ENCODE data around the gene RHOV.

The RHOV gene

DNA sequence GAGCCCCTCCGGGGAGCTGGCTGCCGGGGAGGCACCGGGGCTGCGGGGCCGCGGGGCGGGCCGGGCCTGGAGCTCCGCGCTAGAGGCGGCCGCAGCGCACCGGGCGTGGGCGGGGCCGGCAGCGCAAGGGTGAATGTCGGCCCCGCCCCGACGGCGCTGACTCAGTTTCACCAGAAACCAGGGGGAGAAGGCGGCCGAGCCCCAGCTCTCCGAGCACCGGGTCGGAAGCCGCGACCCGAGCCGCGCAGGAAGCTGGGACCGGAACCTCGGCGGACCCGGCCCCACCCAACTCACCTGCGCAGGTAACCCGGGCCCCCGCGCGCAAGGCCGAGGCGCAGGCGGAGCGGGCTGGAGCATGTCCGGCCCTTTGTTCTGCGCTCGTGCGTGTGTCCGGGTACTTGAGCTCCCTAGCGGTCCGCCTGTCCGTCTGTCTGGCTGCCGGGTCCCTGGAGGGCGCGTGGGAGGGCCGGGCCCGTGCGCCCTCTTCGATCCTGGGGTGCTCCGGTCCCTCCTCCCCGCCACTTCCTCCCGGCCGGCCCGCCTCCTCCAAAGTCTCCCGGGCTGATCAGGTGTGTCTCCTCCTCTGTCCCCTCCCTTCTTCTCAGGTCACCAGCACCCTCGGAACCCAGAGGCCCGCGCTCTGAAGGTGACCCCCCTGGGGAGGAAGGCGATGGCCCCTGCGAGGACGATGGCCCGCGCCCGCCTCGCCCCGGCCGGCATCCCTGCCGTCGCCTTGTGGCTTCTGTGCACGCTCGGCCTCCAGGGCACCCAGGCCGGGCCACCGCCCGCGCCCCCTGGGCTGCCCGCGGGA lies 29.9 kb downstream of the RHOV start, which contains the start of gene SPINT1:
Gene SPINT1, plus strand, starts transcription at position 164 of the 811 bp plus-strand sequence. Its CDS starts 507 bp downstream, at position 671.
- DNase-seq: no peak

DNA sequence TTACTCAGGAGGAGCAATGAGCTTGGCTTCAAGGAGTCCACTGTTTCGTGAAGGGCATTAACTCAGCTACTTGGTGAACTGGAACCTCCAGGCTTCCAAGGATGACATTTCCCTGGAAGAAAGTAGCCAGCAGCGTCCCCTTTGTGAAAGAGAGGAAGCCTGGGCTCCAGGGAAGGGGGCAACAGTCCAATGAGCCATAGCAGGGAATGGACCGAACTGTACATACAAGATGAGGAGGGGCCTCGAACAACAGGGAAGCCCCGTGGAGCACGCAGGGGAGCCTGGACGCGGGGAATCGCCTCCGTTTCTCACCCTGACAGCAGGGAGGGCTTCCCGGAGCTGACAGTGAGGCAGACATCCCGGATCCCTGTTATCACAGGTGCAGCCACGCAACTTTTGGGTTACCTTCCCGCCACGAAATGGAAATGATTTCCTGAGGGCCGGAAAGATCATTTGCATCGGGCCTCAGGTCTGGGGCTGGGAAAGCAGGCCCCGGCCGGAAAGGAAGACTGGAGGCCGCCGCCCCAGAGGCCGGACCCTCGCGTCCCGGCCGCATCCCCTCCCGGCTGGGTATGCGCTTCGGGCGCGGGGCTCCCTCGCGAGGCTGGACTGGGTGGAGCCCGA lies 30.7 kb downstream of the RHOV start:
- no peak for DNase-seq

DNA sequence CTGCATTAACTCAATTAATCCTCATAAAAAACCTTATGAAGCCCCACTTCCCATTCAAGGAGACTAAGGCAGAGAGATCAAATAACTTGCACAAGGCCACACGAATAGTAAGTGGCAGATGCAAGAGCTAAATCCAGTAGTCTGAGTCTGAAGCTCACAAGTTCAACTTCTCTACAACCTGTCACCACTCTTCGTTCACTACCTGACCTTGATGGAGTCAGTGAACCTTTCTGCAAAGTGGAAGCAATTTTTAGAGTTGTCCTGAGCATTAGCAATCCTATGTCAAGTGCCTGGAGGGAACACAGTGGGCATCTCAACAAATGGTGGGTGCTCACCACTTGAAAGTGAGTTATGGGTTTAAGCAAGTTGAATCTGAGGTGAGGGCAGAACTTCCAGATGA lies 32.3 kb downstream of the RHOV start:
- no peak for DNase-seq

DNA sequence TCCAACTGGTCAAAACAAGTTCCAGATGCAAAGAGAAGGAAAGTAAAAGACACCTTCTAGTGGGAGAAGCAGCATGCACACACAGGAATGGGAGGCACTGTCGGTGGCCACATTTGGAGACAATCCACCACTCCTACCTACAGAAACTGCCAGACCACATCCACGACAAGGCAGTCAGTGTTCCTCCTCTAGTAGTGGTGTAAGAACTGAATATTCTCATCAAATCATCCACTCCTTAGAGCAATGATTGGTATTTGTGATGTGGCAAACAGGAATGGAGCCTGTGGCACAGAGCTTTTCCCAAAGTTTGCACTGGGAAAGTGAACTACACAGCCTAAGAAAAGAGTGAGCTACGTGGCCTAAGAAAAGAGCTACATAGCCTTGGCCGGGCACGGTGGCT lies 35.3 kb downstream of the RHOV start:
- no peak for DNase-seq

DNA sequence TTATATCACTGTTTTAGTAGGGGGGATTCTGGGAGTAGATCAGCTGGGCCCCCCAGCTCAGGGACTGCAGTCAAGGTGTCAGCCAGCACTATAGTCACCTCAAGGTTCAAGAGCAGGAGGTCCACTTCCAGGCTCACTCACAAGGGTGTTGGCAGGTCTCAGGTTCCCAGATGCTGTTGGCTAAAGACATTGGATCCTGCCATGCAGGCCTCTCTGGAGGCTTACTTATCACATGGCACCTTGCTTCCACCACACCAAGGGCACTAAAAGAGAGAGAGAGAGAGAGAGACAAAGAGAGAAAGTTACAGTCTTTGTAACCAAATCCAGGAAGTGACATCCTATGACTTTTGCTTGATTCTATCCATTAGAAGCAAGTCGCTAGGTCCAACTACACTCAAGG lies 38.0 kb downstream of the RHOV start:
- no peak for DNase-seq

- no peak for DNase-seq
Observed at GRCh38 chr15:40832903-40833302, 41.1 kb downstream of the RHOV start.

DNA sequence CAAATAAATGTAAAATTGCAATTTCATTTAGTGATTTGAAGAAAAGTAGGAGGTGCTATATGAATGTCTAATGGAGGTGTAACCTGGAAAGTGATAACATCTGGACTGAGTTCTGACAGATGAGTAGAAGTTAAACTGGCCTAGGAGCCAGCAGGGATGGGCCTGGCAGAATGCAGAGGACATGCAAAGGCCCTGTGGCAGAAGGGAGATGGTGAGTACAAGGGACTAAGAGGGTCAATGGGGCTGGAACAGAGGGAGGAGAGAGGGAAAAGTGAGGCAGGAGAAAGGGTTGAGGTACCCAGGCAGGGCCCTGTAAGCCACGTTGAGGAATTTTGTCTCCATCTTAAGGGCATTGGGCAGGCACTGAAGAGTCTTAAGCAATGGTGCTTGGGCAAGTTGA lies 42.2 kb downstream of the RHOV start:
- DNase-seq: no peak

GRCh38 chr15:40830884-40831283 lies 43.1 kb downstream of the RHOV start:
- no peak for DNase-seq

GRCh38 chr15:40829115-40829514 lies 44.9 kb downstream of the RHOV start:
- no peak for DNase-seq

DNA sequence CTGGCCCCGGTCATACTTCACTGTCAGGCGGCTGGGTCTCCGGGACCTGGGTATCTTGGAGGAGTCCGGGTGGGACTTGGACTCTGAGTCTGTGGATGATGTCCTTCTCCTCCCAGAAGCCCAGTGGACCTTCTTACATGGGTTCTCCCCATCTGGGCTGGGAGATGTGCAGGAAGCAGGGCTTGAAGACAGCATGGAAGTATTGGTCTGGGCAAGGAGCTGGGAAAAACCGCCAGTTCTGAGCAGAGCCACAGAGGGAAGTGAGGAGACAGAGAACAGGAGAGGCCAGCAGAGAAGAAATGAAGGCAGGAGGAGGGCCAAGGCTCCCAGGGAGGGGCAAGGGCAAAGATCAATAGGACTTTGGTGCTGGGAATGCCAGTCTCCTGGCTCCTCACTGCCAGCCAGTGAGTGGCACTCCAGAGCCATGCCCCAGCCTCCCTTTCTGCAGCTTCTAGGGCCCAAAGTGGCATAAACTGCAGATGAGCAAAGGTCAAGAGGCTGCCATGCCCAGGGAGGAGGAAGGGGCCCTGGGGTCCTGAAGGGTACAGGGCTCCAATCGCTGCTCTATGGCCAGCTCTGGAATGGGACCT lies 45.5 kb downstream of the RHOV start, which contains the start of gene PPP1R14D:
Gene PPP1R14D, minus strand, starts transcription at position 262 of the 590 bp plus-strand sequence. Its CDS starts 67 bp downstream, at position 195.
- DNase-seq: no peak

DNA sequence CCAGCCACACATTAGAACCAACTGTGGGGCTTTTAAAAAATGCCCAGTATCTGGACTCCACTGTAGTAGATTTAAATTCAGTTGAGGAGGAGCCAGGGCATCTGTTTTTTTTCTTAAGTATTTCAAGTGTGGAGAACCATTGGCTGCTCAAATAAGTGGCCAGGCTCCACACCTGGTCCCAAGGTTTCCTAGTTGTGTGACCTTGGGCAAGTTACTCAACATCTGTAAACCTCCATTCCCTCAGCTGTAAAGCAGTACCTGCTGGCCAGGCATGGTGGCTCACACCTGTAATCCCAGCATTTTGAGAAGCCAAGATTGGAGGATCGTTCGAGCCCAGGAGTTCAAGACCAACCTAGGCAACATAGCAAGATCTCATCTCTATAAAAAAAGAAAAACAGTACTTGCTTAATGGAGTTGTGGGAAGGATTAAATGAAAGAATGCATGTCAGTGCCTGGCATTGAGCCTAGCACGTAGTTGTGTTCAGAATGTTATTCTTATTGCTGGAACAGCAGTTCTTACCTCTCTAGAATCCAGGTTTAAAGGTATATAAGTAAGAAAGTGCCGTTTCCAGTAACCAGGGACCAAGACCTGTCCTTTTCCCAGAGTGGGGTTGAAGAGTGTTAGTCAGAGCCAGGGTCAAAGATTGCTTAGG lies 47.5 kb downstream of the RHOV start:
- DNase-seq: no peak

DNA sequence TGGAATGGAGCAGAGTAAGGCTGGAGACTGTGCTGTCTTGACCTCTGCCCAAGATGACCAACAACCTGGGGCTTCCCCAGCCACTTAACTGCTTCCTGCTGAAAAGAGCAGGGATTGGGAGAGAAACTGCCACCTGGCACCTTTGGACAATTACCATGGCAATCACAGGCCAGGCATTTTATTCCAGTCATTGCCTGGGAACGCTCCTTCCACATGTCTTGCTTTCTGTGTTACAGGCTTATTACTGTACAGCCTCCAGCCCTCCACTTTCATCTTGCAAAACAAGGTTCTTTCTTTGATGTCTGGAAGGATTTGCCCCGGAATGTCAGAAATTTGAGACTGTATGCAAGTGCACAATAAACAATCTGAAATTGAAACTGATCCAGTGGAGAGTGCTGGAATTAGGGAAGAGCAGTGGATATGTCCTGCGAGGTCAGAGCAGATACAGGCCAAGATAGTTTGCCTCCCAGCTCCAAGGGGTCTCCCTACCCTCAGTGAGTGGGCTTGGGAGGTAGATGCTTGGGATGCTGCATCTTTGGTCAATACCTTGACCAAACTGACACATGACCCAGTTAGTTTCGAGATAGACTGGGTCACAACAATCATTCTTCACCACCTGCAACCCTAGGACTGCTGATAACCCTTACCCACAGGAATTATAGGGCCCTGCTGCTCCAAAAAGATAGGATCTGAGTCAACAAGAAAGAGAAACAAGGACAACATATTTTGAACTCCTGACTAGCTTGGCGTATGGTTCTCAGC lies 48.2 kb downstream of the RHOV start:
- DNase-seq: no peak

- DNase-seq: no peak
Observed at GRCh38 chr15:40823572-40824343, 50.3 kb downstream of the RHOV start.
